ENCODE data around the gene SRPK2. TPM values are rescaled to one million over a fixed set of nuclear protein-coding genes. Genes with fewer than 3 reads are reported as not detected.

Gene SRPK2
- total RNA-seq, 2 donors from 2014 or later: 60.3 to 76.2 TPM

GRCh38 chr7:105250239-105250638, 138.5 kb downstream of the SRPK2 start:
- H3K27ac Mint-ChIP-seq: no peak overlapping the region
- peaks cover 27% of the 10 kb centered on the region for H3K4me1 Mint-ChIP-seq

GRCh38 chr7:105249216-105249615, 139.5 kb downstream of the SRPK2 start:
- no peak for TF ChIP-seq CTCF (conservative IDR thresholded peaks at IDR 0.05)
- no peak overlapping the region for H3K9ac ChIP-seq (ENCODE audit: extremely low read depth, low read length, poor library complexity, severe bottlenecking)
- peaks cover 27% of the 10 kb centered on the region for H3K27me3 ChIP-seq (ENCODE audit: control insufficient read depth, insufficient read depth, low read length, poor library complexity, severe bottlenecking)
- no peaks in the 10 kb centered on the region for H3K36me3 ChIP-seq (ENCODE audit: control insufficient read depth, insufficient read depth, low read length)
- H3K27me3 Mint-ChIP-seq (ENCODE audit: insufficient read depth): no peaks in the 10 kb centered on the region
- no peak overlapping the region for H3K4me3 Mint-ChIP-seq
- H3K36me3 Mint-ChIP-seq (ENCODE audit: low read depth): no peaks in the 10 kb centered on the region
- no peaks in the 10 kb centered on the region for H3K4me1 ChIP-seq (ENCODE audit: control insufficient read depth, insufficient read depth, low read length)
- no peaks in the 10 kb centered on the region for H3K9me3 Mint-ChIP-seq
- no peak overlapping the region for H3K27ac ChIP-seq (ENCODE audit: low read depth, low read length)
- DNase-seq: no peak
- no peak overlapping the region for H3K4me3 ChIP-seq (ENCODE audit: low read length)
- H3K27ac Mint-ChIP-seq: no peak overlapping the region
- H3K4me1 Mint-ChIP-seq: peaks cover 27% of the 10 kb centered on the region
- no peaks in the 10 kb centered on the region for H3K9me3 ChIP-seq (ENCODE audit: control insufficient read depth, low read length)

More at GRCh38 chr7:105250239-105250638, 138.5 kb downstream of the SRPK2 start:
- no peak overlapping the region for H3K9ac ChIP-seq (ENCODE audit: extremely low read depth, low read length, poor library complexity, severe bottlenecking)
- Mint-ChIP-seq H3K27me3 (ENCODE audit: insufficient read depth) (no peaks in the 10 kb centered on the region), H3K9me3 (no peaks in the 10 kb centered on the region), H3K36me3 (ENCODE audit: low read depth) (no peaks in the 10 kb centered on the region), H3K4me3 (no peak overlapping the region)
- H3K9me3 ChIP-seq (ENCODE audit: control insufficient read depth, low read length): no peaks in the 10 kb centered on the region
- no peak for DNase-seq
- no peaks in the 10 kb centered on the region for H3K4me1 ChIP-seq (ENCODE audit: control insufficient read depth, insufficient read depth, low read length)
- H3K4me3 ChIP-seq (ENCODE audit: low read length): no peak overlapping the region
- no peak overlapping the region for H3K27ac ChIP-seq (ENCODE audit: low read depth, low read length)
- TF ChIP-seq CTCF (conservative IDR thresholded peaks at IDR 0.05): no peak
- H3K36me3 ChIP-seq (ENCODE audit: control insufficient read depth, insufficient read depth, low read length): no peaks in the 10 kb centered on the region
- H3K27me3 ChIP-seq (ENCODE audit: control insufficient read depth, insufficient read depth, low read length, poor library complexity, severe bottlenecking): peaks cover 18% of the 10 kb centered on the region
- 92 to 100% methylated on average over 1 to 4 of the region's 4 CpGs for WGBS, 2 experiments (ENCODE audit: insufficient coverage in 1 of 2, insufficient read length in 1 of 2)

GRCh38 chr7:105246679-105247078, 142.0 kb downstream of the SRPK2 start:
- peaks cover 11% of the 10 kb centered on the region for H3K27me3 Mint-ChIP-seq (ENCODE audit: insufficient read depth)
- no peak overlapping the region for H3K4me3 Mint-ChIP-seq
- Histone ChIP-seq H3K27ac (ENCODE audit: low read depth, low read length) (no peak overlapping the region), H3K27me3 (ENCODE audit: control insufficient read depth, insufficient read depth, low read length, poor library complexity, severe bottlenecking) (peaks cover 38% of the 10 kb centered on the region), H3K36me3 (ENCODE audit: control insufficient read depth, insufficient read depth, low read length) (no peaks in the 10 kb centered on the region), H3K9me3 (ENCODE audit: control insufficient read depth, low read length) (no peaks in the 10 kb centered on the region), H3K9ac (ENCODE audit: extremely low read depth, low read length, poor library complexity, severe bottlenecking) (no peak overlapping the region), H3K4me1 (ENCODE audit: control insufficient read depth, insufficient read depth, low read length) (no peaks in the 10 kb centered on the region), H3K4me3 (ENCODE audit: low read length) (no peak overlapping the region)
- H3K9me3 Mint-ChIP-seq: no peaks in the 10 kb centered on the region
- H3K36me3 Mint-ChIP-seq (ENCODE audit: low read depth): peaks cover 4% of the 10 kb centered on the region
- TF ChIP-seq CTCF (conservative IDR thresholded peaks at IDR 0.05): no peak
- no peak overlapping the region for H3K27ac Mint-ChIP-seq
- DNase-seq: no peak
- peaks cover 17% of the 10 kb centered on the region for H3K4me1 Mint-ChIP-seq
